ENCODE measurements around the gene MIEN1.
"Not testable (repeated sequence)": the region's sequence is repeated elsewhere in the genome, so short reads cannot be mapped to it uniquely, and the experiment has no call there.

- TF ChIP-seq CTCF, EZH2, EZH2phosphoT487 (IDR thresholded peaks at IDR 0.05): not testable (repeated sequence)
Measured at GRCh38 chr17:39699157-39699817, 31.0 kb downstream of the MIEN1 start.

Measured in neural progenitor cell (in vitro differentiated cells).